ENCODE data around the gene KLHL24. TPM values are rescaled to one million over a fixed set of nuclear protein-coding genes. Genes with fewer than 3 reads are reported as not detected.

The KLHL24 gene
- total and polyA plus RNA-seq, 2 of the 13 experiments (the other 11 are each of a cell fraction or from before 2014, with no cell fraction given) = 6.9 to 15.7 TPM

DNA sequence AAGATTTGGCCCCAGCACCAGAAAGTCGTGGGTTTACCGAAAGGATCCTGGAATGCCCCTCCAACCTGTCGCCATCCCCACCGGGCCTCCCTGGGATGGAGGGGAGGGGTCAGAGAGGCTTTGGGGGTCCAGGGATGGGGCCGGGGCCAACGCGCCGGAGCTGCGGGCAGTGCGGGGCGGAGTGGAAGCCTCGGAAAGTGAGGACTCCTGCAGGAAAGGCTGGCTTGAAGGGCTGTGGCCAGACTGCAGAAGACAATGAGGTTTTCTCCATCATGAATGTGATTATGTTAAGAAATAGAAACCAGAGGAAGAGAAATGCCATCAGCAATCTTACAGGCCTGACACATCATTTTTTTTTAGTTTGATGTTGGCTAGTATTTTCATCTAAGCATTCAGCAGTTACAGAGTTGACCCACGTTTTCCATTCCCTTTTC lies 62.9 kb downstream of the KLHL24 start (continued):
- TF ChIP-seq MTF1 (CRISPR knock-in tag; IDR thresholded peaks at IDR 0.05) (no peak), TBX2 (CRISPR knock-in tag; IDR thresholded peaks at IDR 0.05; ENCODE audit: borderline replicate concordance) (peak; percentile 19; the same call in 1 of the 2 replicates), HNRNPLL (IDR thresholded peaks at IDR 0.05; ENCODE audit: low read depth, low read length, poor library complexity, severe bottlenecking) (no peak), ZNF543 (CRISPR knock-in tag; IDR thresholded peaks at IDR 0.05) (0 out of 2 replicates have a peak, but pooled peaks have one; percentile 16), ZNF558 (CRISPR knock-in tag; IDR thresholded peaks at IDR 0.05; ENCODE audit: borderline replicate concordance) (no peak)
- TF ChIP-seq, protein P1, sequence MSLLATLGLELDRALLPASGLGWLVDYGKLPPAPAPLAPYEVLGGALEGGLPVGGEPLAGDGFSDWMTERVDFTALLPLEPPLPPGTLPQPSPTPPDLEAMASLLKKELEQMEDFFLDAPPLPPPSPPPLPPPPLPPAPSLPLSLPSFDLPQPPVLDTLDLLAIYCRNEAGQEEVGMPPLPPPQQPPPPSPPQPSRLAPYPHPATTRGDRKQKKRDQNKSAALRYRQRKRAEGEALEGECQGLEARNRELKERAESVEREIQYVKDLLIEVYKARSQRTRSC (CRISPR knock-in tag; IDR thresholded peaks at IDR 0.05; ENCODE audit: low read depth) = no peak
- TF ChIP-seq, protein P2, sequence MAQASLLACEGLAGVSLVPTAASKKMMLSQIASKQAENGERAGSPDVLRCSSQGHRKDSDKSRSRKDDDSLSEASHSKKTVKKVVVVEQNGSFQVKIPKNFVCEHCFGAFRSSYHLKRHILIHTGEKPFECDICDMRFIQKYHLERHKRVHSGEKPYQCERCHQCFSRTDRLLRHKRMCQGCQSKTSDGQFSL (CRISPR knock-in tag; IDR thresholded peaks at IDR 0.05) = 0 out of 2 replicates have a peak, but pooled peaks have one; percentile 8
- TF ChIP-seq, protein P3, sequence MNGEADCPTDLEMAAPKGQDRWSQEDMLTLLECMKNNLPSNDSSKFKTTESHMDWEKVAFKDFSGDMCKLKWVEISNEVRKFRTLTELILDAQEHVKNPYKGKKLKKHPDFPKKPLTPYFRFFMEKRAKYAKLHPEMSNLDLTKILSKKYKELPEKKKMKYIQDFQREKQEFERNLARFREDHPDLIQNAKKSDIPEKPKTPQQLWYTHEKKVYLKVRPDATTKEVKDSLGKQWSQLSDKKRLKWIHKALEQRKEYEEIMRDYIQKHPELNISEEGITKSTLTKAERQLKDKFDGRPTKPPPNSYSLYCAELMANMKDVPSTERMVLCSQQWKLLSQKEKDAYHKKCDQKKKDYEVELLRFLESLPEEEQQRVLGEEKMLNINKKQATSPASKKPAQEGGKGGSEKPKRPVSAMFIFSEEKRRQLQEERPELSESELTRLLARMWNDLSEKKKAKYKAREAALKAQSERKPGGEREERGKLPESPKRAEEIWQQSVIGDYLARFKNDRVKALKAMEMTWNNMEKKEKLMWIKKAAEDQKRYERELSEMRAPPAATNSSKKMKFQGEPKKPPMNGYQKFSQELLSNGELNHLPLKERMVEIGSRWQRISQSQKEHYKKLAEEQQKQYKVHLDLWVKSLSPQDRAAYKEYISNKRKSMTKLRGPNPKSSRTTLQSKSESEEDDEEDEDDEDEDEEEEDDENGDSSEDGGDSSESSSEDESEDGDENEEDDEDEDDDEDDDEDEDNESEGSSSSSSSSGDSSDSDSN (CRISPR knock-in tag; IDR thresholded peaks at IDR 0.05) = peak; percentile 59; the same call in 1 of the 2 replicates
- TF ChIP-seq, protein P4, sequence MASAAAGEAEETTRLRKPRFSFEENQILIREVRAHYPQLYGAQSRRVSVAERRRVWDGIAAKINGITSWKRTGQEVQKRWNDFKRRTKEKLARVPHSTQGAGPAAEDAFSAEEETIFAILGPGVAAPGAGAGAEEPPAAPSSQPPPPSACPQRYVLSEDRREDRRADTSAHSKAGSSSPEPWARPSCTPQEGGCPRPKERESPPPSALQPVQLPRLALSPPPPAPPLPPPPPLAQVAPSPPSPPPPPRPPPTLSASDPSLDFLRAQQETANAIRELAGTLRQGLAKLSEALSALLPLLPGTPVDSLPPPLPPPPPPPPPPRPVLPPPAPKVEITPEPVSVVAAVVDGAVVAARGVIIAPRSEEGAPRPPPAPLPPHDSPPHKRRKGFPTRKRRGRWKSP (CRISPR knock-in tag; IDR thresholded peaks at IDR 0.05) = peak; percentile 44; the same call in 1 of the 2 replicates

Data from HepG2 (cell line).